ENCODE results near the gene ZC3H10. TPM values are rescaled to one million over a fixed set of nuclear protein-coding genes. Genes with fewer than 3 reads are reported as not detected.

The ZC3H10 gene
- total and polyA plus RNA-seq, 10 donors: 1.5 to 13.6 (median 8.9) TPM

DNA sequence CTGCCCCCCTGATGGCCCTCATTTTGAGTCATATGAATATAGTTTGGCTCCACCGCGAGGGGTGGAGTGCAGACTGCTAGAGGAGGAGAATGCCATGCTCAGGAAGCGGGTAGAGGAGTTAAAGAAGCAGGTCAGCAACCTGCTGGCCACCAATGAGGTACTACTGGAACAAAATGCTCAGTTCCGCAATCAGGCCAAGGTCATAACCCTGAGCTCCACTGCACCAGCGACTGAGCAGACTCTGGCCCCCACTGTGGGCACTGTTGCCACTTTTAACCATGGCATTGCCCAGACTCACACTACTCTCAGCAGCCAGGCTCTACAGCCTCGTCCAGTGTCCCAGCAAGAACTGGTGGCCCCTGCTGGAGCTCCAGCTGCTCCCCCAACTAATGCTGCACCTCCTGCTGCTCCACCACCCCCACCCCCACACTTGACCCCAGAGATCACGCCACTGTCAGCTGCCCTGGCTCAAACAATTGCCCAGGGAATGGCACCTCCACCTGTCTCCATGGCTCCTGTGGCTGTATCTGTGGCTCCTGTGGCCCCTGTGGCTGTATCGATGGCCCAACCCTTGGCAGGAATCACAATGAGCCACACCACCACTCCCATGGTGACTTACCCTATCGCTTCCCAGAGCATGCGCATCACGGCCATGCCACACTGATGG, 3.3 kb downstream of the ZC3H10 start:
- Histone ChIP-seq H3K4me3 (no peak overlapping the region), H3K27ac (peak overlapping the region in 2 of 8 donors; percentile 12 to 39), H3K27me3 (replicated peaks in 1 of 7) (no peaks in the 10 kb centered on the region), H3K36me3 (peaks cover 0 to 37% (median 20%) of the 10 kb centered on the region in 6 donors), H3K4me1 (peaks cover 27 to 95% (median 58%) of the 10 kb centered on the region in 6 donors), H3K9me3 (no peaks in the 10 kb centered on the region)
- no peak for DNase-seq
- 86 to 91% (median 86%) methylated on average over 8 to 11 of the region's 11 CpGs for WGBS, 5 donors
- intact Hi-C loops (cut with DNase I; ENCODE audit: low total_unique reads): no loop called here
- TF ChIP-seq, protein P1, sequence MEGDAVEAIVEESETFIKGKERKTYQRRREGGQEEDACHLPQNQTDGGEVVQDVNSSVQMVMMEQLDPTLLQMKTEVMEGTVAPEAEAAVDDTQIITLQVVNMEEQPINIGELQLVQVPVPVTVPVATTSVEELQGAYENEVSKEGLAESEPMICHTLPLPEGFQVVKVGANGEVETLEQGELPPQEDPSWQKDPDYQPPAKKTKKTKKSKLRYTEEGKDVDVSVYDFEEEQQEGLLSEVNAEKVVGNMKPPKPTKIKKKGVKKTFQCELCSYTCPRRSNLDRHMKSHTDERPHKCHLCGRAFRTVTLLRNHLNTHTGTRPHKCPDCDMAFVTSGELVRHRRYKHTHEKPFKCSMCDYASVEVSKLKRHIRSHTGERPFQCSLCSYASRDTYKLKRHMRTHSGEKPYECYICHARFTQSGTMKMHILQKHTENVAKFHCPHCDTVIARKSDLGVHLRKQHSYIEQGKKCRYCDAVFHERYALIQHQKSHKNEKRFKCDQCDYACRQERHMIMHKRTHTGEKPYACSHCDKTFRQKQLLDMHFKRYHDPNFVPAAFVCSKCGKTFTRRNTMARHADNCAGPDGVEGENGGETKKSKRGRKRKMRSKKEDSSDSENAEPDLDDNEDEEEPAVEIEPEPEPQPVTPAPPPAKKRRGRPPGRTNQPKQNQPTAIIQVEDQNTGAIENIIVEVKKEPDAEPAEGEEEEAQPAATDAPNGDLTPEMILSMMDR (IDR thresholded peaks at IDR 0.05 in 8 of 11, conservative IDR thresholded peaks at IDR 0.05 in 3 of 11): no peak
- TF ChIP-seq POLR2A (IDR thresholded peaks at IDR 0.05) (no peak), POLR2AphosphoS5 (IDR thresholded peaks at IDR 0.05) (no peak)

DNA sequence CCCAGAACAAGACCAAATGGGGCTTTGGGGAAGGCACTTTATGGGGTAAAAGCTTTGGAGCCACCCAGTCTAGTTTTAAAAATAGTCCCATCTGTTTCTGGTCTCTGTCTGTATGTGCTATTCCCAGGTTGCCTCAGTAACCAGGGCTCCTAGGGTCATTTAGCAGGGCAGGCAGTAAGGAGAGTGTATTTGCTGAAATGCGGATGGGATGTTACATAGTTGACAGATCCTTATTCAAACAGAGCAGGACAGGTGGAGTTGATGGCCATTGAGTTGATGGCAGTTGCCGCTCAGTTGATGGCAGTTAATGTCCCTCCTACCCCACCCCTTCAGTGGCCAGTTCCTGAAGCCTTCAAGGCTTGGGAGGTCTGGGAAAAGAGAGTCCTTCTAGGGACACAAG, 4.6 kb downstream of the ZC3H10 start:
- H3K27ac ChIP-seq: peak overlapping the region in 2 of 8 donors; percentile 12 to 18
- intact Hi-C loops (cut with DNase I; ENCODE audit: low total_unique reads): no loop called here
- H3K36me3 ChIP-seq: peaks cover 0 to 32% (median 20%) of the 10 kb centered on the region in 6 donors
- DNase-seq: no peak
- H3K27me3 ChIP-seq (replicated peaks in 1 of 7): no peaks in the 10 kb centered on the region
- TF ChIP-seq POLR2AphosphoS5 (IDR thresholded peaks at IDR 0.05): no peak
- TF ChIP-seq POLR2A (IDR thresholded peaks at IDR 0.05): no peak
- TF ChIP-seq, protein P1 (IDR thresholded peaks at IDR 0.05 in 8 of 11, conservative IDR thresholded peaks at IDR 0.05 in 3 of 11): no peak
- H3K4me1 ChIP-seq: peaks cover 40 to 98% (median 65%) of the 10 kb centered on the region in 6 donors
- H3K4me3 ChIP-seq: no peak overlapping the region
- 87 to 100% (median 94%) methylated on average over 2 of the region's 2 CpGs for WGBS, 5 donors
- H3K9me3 ChIP-seq: no peaks in the 10 kb centered on the region

DNA sequence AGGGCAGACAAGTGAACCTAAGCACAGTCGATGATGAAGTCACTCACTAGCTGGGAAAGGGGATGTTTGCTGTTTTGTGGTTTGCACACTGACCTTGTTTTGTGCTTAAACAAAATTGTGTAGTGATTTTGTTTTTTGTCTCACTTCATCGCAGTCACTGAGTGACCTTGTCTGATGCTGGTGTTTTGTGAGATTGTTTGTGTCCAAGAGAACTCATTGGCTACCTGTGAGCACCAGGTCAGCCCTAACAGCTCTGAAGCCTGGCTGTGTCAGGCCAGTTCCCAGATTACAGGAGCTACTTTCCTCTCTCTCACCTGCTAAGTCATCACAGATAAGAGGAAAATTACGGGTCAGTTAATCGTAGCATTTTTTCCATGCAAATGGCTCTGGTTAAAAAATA, 6.1 kb downstream of the ZC3H10 start:
- no peak overlapping the region for H3K4me3 ChIP-seq
- peaks cover 32 to 96% (median 59%) of the 10 kb centered on the region in 6 donors for H3K4me1 ChIP-seq
- H3K36me3 ChIP-seq: peaks cover 0 to 32% (median 20%) of the 10 kb centered on the region in 6 donors
- no peak for TF ChIP-seq POLR2A (IDR thresholded peaks at IDR 0.05)
- TF ChIP-seq POLR2AphosphoS5 (IDR thresholded peaks at IDR 0.05): no peak
- TF ChIP-seq, protein P1 (IDR thresholded peaks at IDR 0.05 in 8 of 11, conservative IDR thresholded peaks at IDR 0.05 in 3 of 11): no peak
- no peaks in the 10 kb centered on the region for H3K9me3 ChIP-seq
- intact Hi-C loops (cut with DNase I; ENCODE audit: low total_unique reads): no loop called here
- no peaks in the 10 kb centered on the region for H3K27me3 ChIP-seq (replicated peaks in 1 of 7)
- WGBS, 5 donors: 76 to 85% (median 83%) methylated on average over 4 of the region's 4 CpGs
- H3K27ac ChIP-seq: peak overlapping the region in 4 of 8 donors; percentile 90 to 94 (median 93)
- DNase-seq: no peak

DNA sequence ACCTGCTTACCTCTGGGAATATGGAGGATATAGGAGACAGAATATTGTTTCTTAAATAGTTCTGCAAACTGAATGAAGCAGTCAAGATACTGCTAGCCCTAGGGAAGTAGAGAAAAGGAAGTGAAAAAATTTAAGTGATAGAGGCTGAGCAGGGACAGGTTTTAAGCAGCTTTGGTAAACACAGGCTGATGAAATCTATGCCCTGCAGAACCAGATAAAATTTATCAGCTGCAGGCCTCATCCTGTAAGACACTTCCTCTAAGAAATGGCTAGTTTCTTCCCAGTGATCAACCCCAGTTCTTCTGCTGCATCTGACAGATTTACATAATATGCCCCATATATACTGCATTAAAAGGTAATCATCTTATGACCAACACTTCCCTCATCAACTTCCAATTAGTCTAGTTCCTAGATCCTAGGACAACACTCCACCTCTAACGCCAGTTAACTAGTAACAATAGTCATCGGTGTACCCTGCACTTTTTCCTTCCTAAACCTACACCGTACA, 8.7 kb downstream of the ZC3H10 start:
- 27 to 47% (median 38%) methylated on average over 3 of the region's 3 CpGs for WGBS, 5 donors
- no peak for TF ChIP-seq POLR2A (IDR thresholded peaks at IDR 0.05)
- no peak for TF ChIP-seq POLR2AphosphoS5 (IDR thresholded peaks at IDR 0.05)
- TF ChIP-seq, protein P1 (IDR thresholded peaks at IDR 0.05 in 8 of 11, conservative IDR thresholded peaks at IDR 0.05 in 3 of 11): no peak
- Histone ChIP-seq H3K36me3 (peaks cover 0 to 31% (median 18%) of the 10 kb centered on the region in 6 donors), H3K27me3 (replicated peaks in 1 of 7) (no peaks in the 10 kb centered on the region), H3K4me3 (peak overlapping the region in 3 of 8 donors; percentile 83 to 84 (median 84)), H3K4me1 (peaks cover 37 to 96% (median 62%) of the 10 kb centered on the region in 6 donors), H3K27ac (peak overlapping the region; percentile 76 to 94 (median 90)), H3K9me3 (no peaks in the 10 kb centered on the region)
- intact Hi-C loops (cut with DNase I; ENCODE audit: low total_unique reads): loop anchor here (2.0 kb wide), 1 partner anchor 62 kb away; the partner anchor contains the start of gene SMARCC2
- DNase-seq: no peak
